AG04449 (cell line): ENCODE measurements around the gene SUN5.

Experiments used
- CTCF ChIA-PET: fragments of 350-600 bp; formaldehyde crosslinking; extraction: SDS; loops from one replicate; lab custom pipeline; 2021; ENCODE audit warnings: antibody characterized with exemption; lab: Yijun Ruan, JAX
- POLR2A ChIA-PET: fragments of 400-600, 350-600 bp; formaldehyde crosslinking; extraction: SDS; loops from one replicate; lab custom pipeline; 2020; ENCODE audit warnings: antibody characterized with exemption, inconsistent platforms; lab: Yijun Ruan, JAX
- DNase-seq: peaks from one replicate; pipeline ENCODE4 v3.0.0-alpha.2; 2010; ENCODE audit warnings: low read depth, low spot score
- H3K4me3 ChIP-seq: 2 replicates; pipeline ENCODE4 v1.5.1; 2011; ENCODE audit warnings: low read depth, mild to moderate bottlenecking, control low read depth, low read length
- TF ChIP-seq, protein P1 (sequence below): IDR thresholded peaks from one replicate; pipeline ENCODE4 v1.5.1; 2011; ENCODE audit warnings: mild to moderate bottlenecking, moderate library complexity, low read length, control low read depth, inconsistent platforms; ENCODE audit not compliant: insufficient read depth; ENCODE audit errors: missing control alignments

Gene SUN5

DNA sequence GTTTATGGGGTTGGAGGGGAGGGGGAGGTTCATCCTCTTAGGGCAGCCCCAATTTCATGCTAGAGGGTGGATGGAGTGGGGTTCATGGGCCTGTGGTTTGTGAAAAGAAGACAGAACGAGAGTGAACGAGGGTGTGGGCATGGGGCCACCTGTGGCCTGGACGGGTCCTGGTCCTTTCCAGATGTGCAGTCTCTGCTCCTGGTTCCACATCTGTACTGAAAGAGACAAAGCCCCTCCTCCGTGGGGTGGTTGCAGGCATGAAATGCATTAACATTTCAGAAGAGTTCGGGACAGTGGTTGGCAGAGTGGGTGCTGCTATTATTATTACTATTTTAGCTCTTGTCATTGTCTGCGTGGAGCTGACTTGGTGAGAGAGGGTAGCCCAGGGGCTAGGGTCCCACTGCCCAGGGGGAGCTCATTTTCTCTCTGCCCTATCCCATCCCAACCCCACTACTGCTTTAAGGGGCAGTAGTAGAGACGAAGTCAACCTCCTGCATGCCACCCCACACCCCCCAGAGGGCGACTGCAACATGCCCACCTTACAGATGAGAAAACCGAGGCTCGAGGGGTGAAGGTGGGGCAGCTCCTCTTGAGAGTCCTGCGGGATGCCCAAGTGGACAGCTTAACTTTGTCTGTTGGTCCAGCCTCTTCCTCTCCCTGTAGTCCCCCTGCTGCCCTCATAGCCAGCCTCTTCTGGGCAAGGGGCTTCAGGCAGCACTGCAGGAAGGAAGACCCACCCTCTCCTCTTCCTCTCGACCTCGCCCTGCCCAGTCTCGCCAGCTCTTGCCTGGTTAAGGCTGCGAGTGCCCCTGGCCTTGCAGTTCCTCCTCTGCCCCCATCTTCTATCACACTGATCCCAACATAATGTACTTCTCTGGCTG lies 11.7 kb upstream of the SUN5 start:
- no peak for DNase-seq
- H3K4me3 ChIP-seq = no peak overlapping the region
- CTCF ChIA-PET = no interaction called here
- TF ChIP-seq, protein P1, sequence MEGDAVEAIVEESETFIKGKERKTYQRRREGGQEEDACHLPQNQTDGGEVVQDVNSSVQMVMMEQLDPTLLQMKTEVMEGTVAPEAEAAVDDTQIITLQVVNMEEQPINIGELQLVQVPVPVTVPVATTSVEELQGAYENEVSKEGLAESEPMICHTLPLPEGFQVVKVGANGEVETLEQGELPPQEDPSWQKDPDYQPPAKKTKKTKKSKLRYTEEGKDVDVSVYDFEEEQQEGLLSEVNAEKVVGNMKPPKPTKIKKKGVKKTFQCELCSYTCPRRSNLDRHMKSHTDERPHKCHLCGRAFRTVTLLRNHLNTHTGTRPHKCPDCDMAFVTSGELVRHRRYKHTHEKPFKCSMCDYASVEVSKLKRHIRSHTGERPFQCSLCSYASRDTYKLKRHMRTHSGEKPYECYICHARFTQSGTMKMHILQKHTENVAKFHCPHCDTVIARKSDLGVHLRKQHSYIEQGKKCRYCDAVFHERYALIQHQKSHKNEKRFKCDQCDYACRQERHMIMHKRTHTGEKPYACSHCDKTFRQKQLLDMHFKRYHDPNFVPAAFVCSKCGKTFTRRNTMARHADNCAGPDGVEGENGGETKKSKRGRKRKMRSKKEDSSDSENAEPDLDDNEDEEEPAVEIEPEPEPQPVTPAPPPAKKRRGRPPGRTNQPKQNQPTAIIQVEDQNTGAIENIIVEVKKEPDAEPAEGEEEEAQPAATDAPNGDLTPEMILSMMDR = no peak
- POLR2A ChIA-PET = no interaction called here

DNA sequence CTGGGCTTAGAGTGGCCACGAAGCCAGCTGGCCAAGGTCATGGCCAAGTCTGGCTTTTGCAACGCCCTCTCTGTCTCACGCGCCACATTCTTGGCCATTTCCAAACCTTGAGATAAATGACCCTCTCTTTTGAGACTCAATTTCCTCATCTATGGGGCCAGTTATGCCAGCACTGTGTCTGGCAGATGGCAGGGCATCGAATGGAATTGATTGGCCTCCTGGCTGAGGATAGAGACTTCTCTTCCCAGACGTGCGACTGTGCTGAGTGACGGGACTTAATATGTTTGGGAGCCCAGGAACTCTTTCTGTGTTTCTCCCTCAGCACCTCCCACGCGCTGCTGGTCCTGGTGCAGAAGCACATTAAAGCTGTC lies 10.9 kb upstream of the SUN5 start:
- POLR2A ChIA-PET = no interaction called here
- no peak overlapping the region for H3K4me3 ChIP-seq
- DNase-seq = no peak
- TF ChIP-seq, protein P1 = no peak
- CTCF ChIA-PET = no interaction called here

DNA sequence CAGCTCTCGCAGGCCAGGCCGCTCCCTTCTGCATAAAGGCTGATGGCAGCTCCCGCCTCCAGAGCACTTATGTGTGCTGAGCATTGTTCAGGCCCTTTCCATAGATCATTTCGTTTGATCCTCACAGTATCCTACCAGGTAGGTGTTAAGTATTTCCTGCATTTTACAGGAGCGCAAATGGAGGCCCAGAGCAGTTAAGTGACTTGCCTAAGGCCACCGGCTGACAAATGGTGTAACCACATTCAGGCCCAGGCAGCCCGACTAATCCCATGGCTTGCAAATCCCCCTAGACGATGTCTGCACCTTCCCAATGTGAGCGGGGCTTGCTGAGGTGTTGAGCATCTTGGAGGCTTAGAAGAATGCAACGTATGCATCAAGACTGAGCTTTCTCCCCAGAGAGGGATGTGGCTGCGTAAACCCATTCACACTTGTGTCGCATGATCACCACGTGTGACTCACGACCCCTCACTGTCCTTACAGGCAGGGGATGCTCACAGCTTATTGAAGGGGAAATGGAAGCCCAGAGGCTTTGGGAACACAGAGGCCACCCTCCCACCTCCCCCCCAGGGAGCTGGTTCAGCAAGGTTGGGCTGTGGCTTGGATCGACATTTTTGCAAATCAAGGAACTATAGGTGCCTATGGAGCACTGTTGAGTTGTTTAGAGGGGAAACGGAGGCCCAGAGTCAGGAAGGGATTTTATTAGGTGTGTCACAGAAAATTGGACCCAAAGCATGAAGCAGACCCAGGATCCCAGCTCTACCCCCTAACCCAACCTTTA lies 10.3 kb upstream of the SUN5 start:
- no peak for DNase-seq
- ChIA-PET CTCF (no interaction called here), POLR2A (no interaction called here)
- TF ChIP-seq, protein P1 = no peak
- no peak overlapping the region for H3K4me3 ChIP-seq

DNA sequence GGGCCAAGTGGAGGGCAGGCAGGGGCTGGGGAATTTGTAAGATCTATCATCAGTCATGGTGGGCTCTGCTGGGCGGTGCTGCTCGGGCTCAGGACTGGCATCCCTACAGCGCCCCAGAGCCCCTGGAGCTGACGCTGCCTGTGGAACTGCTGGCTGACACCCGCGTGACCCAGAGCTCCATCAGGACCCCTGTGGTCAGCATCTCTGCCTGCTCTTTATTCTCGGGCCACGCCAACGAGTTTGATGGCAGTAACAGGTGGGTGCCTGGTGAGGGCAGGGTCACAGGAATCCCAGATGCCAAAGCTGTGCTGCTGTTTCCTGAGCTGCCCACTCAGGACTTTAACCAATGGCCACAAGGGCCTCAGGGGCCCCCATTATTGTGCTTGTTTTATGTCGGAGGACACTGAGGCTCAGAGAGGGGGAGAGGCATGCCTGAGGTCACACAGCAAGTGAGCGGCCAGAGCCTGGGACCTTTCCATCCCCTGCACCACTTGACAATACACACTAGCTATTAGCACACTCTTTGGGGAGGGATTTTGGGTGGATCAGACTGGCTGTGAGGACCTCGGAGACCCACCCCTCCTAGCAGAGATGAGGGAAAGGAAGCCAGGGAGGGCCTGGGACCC lies 9.6 kb upstream of the SUN5 start:
- TF ChIP-seq, protein P1 = no peak
- ChIA-PET POLR2A (no interaction called here), CTCF (no interaction called here)
- DNase-seq = no peak
- no peak overlapping the region for H3K4me3 ChIP-seq

DNA sequence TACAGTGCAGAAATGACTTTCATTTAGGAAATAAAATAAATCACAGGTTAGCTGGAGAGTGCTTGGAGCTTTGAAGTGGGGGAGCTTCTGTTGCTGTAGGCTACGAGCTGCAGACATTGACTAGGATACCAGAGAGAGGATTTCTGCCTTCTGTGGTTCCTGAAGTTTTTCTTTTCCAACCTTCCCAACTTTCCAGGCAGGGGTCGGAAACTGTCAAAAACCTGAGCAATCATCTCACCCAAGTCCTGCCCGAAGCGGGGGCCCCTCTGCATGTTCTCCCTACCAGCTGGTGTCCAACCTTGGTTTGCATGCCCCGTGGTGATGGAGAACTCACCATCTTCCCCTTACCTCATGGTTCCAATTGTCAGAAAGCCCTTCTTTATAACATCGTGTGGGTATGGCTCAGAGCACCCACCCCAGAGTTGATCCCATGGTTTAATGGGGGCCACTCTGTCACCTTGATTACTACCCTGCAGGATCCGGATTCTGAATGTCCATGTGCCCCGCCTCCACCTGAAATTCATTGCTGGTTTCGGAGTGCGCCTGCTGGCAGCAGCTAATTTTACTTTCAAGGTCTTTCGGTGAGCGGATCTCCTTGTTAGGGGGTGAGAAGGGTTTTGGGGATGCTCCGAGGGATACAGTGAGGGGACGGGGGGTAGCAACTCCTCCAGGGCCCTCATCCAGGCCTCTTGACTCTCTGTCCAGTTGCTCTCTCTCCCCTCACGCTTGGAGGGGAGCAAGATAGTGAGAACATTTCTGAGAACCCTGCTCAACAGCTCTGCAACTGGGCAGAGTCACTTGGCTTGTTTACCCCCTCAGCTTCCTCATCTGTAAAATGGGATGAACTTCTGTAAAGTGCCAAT lies 8.3 kb upstream of the SUN5 start:
- POLR2A ChIA-PET = no interaction called here
- TF ChIP-seq, protein P1 = no peak
- CTCF ChIA-PET = no interaction called here
- DNase-seq = no peak
- H3K4me3 ChIP-seq = no peak overlapping the region
